K562 (cell line): ENCODE measurements around the gene PAX2. TPM values are rescaled to one million over a fixed set of nuclear protein-coding genes. Genes with fewer than 3 reads are reported as not detected.

Experiments used
- ATAC-seq: fragments of 200-7000 bp; cut with Tn5 transposase; 3 replicates; pipeline ENCODE4 v1.9.1; 2020; ENCODE audit warnings: moderate library complexity
- BruUV-seq: library from RNA; stranded (reverse); fragments of 400-500 nt; replicated peaks from 2 replicates; lab custom pipeline; 2021; lab: Mats Ljungman, UMichigan
- CTCF ChIA-PET: fragments of 300-600 bp; formaldehyde crosslinking; extraction: SDS; loops from one replicate; lab custom pipeline; 2021; ENCODE audit warnings: low intra/inter-chr PET ratio; lab: Yijun Ruan, JAX
- POLR2A ChIA-PET: fragments of 300-600, 350-650 bp; sonication (Branson Sonifier 250); formaldehyde crosslinking; extraction: SDS; loops from one replicate; lab custom pipeline; 2021; ENCODE audit warnings: antibody characterized with exemption, inconsistent platforms; lab: Yijun Ruan, JAX
- DNase-seq, 4 experiments: peaks; one replicate each; pipeline versions ENCODE4 v3.0.0 to v3.0.0-alpha.2; 2011 to 2018; ENCODE audit warnings: low spot score in 3 of 4, mixed read lengths in 3 of 4; ENCODE audit errors: extremely low read depth in 1 of 4
- FAIRE-seq: peaks from 2 replicates; lab custom pipeline; 2011; peaks lifted over from hg19 to GRCh38; lab: Jason Lieb, UNC
- H2AFZ ChIP-seq: 2 replicates; pipeline ENCODE4 v1.6.0; 2011; ENCODE audit warnings: low read depth, low read length, control low read depth, inconsistent platforms
- H3K27ac ChIP-seq: fragments of 200-600 bp; 3 replicates; pipeline ENCODE4 v1.8.0; 2011; ENCODE audit warnings: low read depth, mild to moderate bottlenecking, control low read depth, inconsistent platforms, low read length, moderate library complexity, mixed read lengths; ENCODE audit errors: extremely low read depth
- H3K27me3 ChIP-seq, 2 experiments: fragments of 300-600 bp in 1 of 2; 2 replicates in 1 of 2; 3 replicates in 1 of 2; pipeline versions ENCODE4 v1.6.0 to v1.8.0; 2011; ENCODE audit warnings: inconsistent platforms in 2 of 2, low read length in 2 of 2, mild to moderate bottlenecking in 1 of 2, mixed read lengths in 1 of 2, moderate library complexity in 1 of 2; ENCODE audit not compliant: control insufficient read depth in 2 of 2, insufficient read depth in 2 of 2
- H3K36me3 ChIP-seq: fragments of 300-600 bp; 3 replicates; pipeline ENCODE4 v1.8.0; 2011; ENCODE audit warnings: mild to moderate bottlenecking, low read length, inconsistent platforms; ENCODE audit not compliant: control insufficient read depth, insufficient read depth
- H3K4me1 ChIP-seq, 2 experiments: fragments of 200-600 bp in 1 of 2; replicated peaks in 1 of 2; 2 replicates in 1 of 2; 3 replicates in 1 of 2; pipeline versions ENCODE4 v1.5.1 to v1.8.0; 2011; ENCODE audit warnings: inconsistent platforms in 2 of 2, low read length in 2 of 2, mild to moderate bottlenecking in 1 of 2, mixed read lengths in 1 of 2, moderate library complexity in 1 of 2; ENCODE audit not compliant: control insufficient read depth in 2 of 2, insufficient read depth in 2 of 2
- H3K4me2 ChIP-seq: 2 replicates; pipeline ENCODE4 v1.6.1; 2011; ENCODE audit warnings: low read length, control low read depth, inconsistent platforms, mixed read lengths; ENCODE audit not compliant: insufficient read depth
- H3K4me3 ChIP-seq: fragments of 200-600 bp; sonication (generic), shearing (Covaris generic); 2 replicates; pipeline ENCODE4 v1.5.1; 2016; ENCODE audit warnings: control low read depth, inconsistent platforms
- H3K79me2 ChIP-seq: fragments of 200-600 bp; 3 replicates; pipeline ENCODE4 v1.8.0; 2011; ENCODE audit warnings: low read length, inconsistent platforms; ENCODE audit not compliant: control insufficient read depth, insufficient read depth
- H3K9ac ChIP-seq, 2 experiments: 2 replicates each; pipeline versions ENCODE4 v1.6.0 to v1.6.1; 2011; ENCODE audit warnings: low read depth in 2 of 2, low read length in 2 of 2, control low read depth in 1 of 2, inconsistent platforms in 1 of 2, mild to moderate bottlenecking in 1 of 2, mixed read lengths in 1 of 2; ENCODE audit not compliant: insufficient read depth in 1 of 2
- H3K9me1 ChIP-seq: one replicate; pipeline ENCODE4 v1.6.0; 2011; ENCODE audit warnings: inconsistent platforms, mild to moderate bottlenecking, low read length, moderate library complexity; ENCODE audit not compliant: control insufficient read depth, insufficient read depth
- H3K9me3 ChIP-seq: replicated peaks from 2 replicates; pipeline ENCODE4 v1.5.1; 2011; ENCODE audit warnings: low read depth, low read length, inconsistent platforms; ENCODE audit not compliant: control insufficient read depth, insufficient read depth
- H4K20me1 ChIP-seq: replicated peaks from 2 replicates; pipeline ENCODE4 v1.6.1; 2011; ENCODE audit warnings: low read length, inconsistent platforms, mixed read lengths; ENCODE audit not compliant: control insufficient read depth, insufficient read depth
- BACH1 ChIP-seq: fragments of 200-800 bp; sonication (Bioruptor generic); IDR thresholded peaks from 2 replicates; pipeline ENCODE4 v1.6.1; 2016; ENCODE audit warnings: missing genetic modification characterization, missing compliant biosample characterization
- PPARD ChIP-seq: fragments of 250-450 bp; sonication (Bioruptor Pico); IDR thresholded peaks from 2 replicates; pipeline ENCODE4 v1.8.0; 2022; ENCODE audit warnings: inconsistent platforms, mild to moderate bottlenecking, moderate library complexity
- SAFB ChIP-seq: fragments of 200-400 bp; formaldehyde crosslinking; IDR thresholded peaks from 2 replicates; pipeline ENCODE4 v1.6.1; 2017; ENCODE audit warnings: low read depth, low read length, borderline replicate concordance
- SPI1 ChIP-seq: IDR thresholded peaks from 2 replicates; pipeline ENCODE4 v1.6.1; 2011; ENCODE audit warnings: low read depth, low read length, control low read depth, borderline replicate concordance
- WGBS: fragments of 100-300 bp; shearing (Covaris generic); methylation state at CpG from one replicate; pipeline ENCODE4 v1.1.6; 2016; ENCODE audit warnings: low coverage, mixed read lengths; ENCODE audit not compliant: insufficient coverage; ENCODE audit errors: missing lambda C conversion rate; 5-methylcytosine and 5-hydroxymethylcytosine counted together
- in situ Hi-C: fragments of 300-500 bp; cut with MboI; formaldehyde crosslinking; loops from 4 replicates; pipeline ENCODE4 v1.15.0; 2018; ENCODE audit warnings: inconsistent platforms, mixed read lengths
- intact Hi-C: fragments of 100-400 bp; cut with micrococcal nuclease; formaldehyde crosslinking; loops from 2 replicates; pipeline ENCODE4 v1.14.2; 2022
- polyA plus RNA-seq, 8 experiments: library from polyadenylated mRNA; depleted of rRNA in 4 of 8; stranded (reverse) in 5 of 8; unstranded in 3 of 8; fragments of >200 nt; fragmentation: Nextera tagmentation in 2 of 8; fragmentation: Illumina TruSeq in 1 of 8; extraction: Ambion mirVana in 2 of 8; extraction: Trizol in 1 of 8; gene quantifications; 2 replicates each; pipeline versions ENCODE4 v1.2.1 to v1.2.3, GENCODE V29; 2011 to 2014; ENCODE audit warnings: inconsistent platforms in 1 of 8, missing spikeins in 1 of 8
- total RNA-seq, 7 experiments: library from RNA; depleted of rRNA in 6 of 7; stranded (reverse); fragments of >200 nt in 6 of 7; fragmentation: Illumina TruSeq in 2 of 7; extraction: Trizol in 2 of 7; gene quantifications; 2 replicates each; pipeline versions ENCODE4 v1.2.1 to v1.2.3, GENCODE V29; 2011 to 2021; ENCODE audit warnings: low replicate concordance in 1 of 7
- TF ChIP-seq, protein P1 (sequence below), 3 experiments: IDR thresholded peaks in 2 of 3; conservative IDR thresholded peaks in 1 of 3; 2 replicates each; pipeline ENCODE4 v1.5.1; 2011 to 2012; ENCODE audit warnings: low read length in 3 of 3, mild to moderate bottlenecking in 3 of 3, control low read depth in 2 of 3, improper control_type of control experiment in 1 of 3, inconsistent platforms in 1 of 3, low read depth in 1 of 3, mixed read lengths in 1 of 3, moderate library complexity in 1 of 3; ENCODE audit not compliant: insufficient read depth in 2 of 3
- TF ChIP-seq, protein P2 (sequence below): fragments of 450-650 bp; conservative IDR thresholded peaks from 2 replicates; pipeline ENCODE4 v1.6.1; 2016; ENCODE audit warnings: missing genetic modification characterization, low read depth, mild to moderate bottlenecking, control low read depth, missing compliant biosample characterization
- TF ChIP-seq, protein P3 (sequence below), 2 experiments: IDR thresholded peaks; 2 replicates each; pipeline ENCODE4 v1.6.1; 2012; ENCODE audit warnings: improper control_type of control experiment in 2 of 2, low read depth in 2 of 2, low read length in 2 of 2, borderline replicate concordance in 1 of 2

Gene PAX2
- total and polyA plus RNA-seq, 9 of the 15 experiments (the other 6 are each of a cell fraction or from before 2014, with no cell fraction given): not detected

DNA sequence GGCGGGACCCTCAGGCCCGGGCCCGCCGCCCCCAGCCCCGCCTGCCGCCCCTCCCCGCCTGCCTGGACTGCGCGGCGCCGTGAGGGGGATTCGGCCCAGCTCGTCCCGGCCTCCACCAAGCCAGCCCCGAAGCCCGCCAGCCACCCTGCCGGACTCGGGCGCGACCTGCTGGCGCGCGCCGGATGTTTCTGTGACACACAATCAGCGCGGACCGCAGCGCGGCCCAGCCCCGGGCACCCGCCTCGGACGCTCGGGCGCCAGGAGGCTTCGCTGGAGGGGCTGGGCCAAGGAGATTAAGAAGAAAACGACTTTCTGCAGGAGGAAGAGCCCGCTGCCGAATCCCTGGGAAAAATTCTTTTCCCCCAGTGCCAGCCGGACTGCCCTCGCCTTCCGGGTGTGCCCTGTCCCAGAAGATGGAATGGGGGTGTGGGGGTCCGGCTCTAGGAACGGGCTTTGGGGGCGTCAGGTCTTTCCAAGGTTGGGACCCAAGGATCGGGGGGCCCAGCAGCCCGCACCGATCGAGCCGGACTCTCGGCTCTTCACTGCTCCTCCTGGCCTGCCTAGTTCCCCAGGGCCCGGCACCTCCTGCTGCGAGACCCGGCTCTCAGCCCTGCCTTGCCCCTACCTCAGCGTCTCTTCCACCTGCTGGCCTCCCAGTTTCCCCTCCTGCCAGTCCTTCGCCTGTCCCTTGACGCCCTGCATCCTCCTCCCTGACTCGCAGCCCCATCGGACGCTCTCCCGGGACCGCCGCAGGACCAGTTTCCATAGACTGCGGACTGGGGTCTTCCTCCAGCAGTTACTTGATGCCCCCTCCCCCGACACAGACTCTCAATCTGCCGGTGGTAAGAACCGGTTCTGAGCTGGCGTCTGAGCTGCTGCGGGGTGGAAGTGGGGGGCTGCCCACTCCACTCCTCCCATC is 82.7 kb downstream of the PAX2 start:
- no peaks in the 10 kb centered on the region for H3K9me3 ChIP-seq
- no peak overlapping the region for H3K4me2 ChIP-seq
- no peaks in the 10 kb centered on the region for H3K36me3 ChIP-seq
- H3K9me1 ChIP-seq: no peaks in the 10 kb centered on the region
- H3K79me2 ChIP-seq: no peaks in the 10 kb centered on the region
- H3K27me3 ChIP-seq: peaks cover 0 to 46% of the 10 kb centered on the region in 2 experiments; a peak in 2 of 5 replicates
- intact Hi-C loops: no loop called here
- ChIA-PET POLR2A (no interaction called here), CTCF (interaction anchor here (0.5 to 0.6 kb wide), 2 partner anchors 99 to 393 kb away, joined by 3 read pairs; no protein-coding TSS in a partner anchor)
- no TSS peak for BruUV-seq
- H4K20me1 ChIP-seq: no peaks in the 10 kb centered on the region; the same call in 1 of the 2 replicates
- in situ Hi-C loops: no loop called here
- no peak overlapping the region for H3K4me3 ChIP-seq
- ATAC-seq (peak; percentile 88), FAIRE-seq (no peak)
- H3K27ac ChIP-seq: no peak overlapping the region
- H3K9ac ChIP-seq: peak overlapping the region in 1 of 2 experiments; percentile 26; a peak in 2 of 4 replicates
- H2AFZ ChIP-seq: no peak overlapping the region
- H3K4me1 ChIP-seq: peaks cover 0 to 37% of the 10 kb centered on the region in 2 experiments; a peak in 2 of 5 replicates
- TF ChIP-seq, protein P1, sequence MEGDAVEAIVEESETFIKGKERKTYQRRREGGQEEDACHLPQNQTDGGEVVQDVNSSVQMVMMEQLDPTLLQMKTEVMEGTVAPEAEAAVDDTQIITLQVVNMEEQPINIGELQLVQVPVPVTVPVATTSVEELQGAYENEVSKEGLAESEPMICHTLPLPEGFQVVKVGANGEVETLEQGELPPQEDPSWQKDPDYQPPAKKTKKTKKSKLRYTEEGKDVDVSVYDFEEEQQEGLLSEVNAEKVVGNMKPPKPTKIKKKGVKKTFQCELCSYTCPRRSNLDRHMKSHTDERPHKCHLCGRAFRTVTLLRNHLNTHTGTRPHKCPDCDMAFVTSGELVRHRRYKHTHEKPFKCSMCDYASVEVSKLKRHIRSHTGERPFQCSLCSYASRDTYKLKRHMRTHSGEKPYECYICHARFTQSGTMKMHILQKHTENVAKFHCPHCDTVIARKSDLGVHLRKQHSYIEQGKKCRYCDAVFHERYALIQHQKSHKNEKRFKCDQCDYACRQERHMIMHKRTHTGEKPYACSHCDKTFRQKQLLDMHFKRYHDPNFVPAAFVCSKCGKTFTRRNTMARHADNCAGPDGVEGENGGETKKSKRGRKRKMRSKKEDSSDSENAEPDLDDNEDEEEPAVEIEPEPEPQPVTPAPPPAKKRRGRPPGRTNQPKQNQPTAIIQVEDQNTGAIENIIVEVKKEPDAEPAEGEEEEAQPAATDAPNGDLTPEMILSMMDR (IDR thresholded peaks at IDR 0.05 in 2 of 3, conservative IDR thresholded peaks at IDR 0.05 in 1 of 3; ENCODE audit: insufficient read depth in 2 of 3, low read depth in 1 of 3, low read length in 3 of 3): peak in 2 of 3 experiments; percentile 16 to 27; a peak in 3 of 6 replicates
- TF ChIP-seq, protein P2, sequence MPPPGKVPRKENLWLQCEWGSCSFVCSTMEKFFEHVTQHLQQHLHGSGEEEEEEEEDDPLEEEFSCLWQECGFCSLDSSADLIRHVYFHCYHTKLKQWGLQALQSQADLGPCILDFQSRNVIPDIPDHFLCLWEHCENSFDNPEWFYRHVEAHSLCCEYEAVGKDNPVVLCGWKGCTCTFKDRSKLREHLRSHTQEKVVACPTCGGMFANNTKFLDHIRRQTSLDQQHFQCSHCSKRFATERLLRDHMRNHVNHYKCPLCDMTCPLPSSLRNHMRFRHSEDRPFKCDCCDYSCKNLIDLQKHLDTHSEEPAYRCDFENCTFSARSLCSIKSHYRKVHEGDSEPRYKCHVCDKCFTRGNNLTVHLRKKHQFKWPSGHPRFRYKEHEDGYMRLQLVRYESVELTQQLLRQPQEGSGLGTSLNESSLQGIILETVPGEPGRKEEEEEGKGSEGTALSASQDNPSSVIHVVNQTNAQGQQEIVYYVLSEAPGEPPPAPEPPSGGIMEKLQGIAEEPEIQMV (tag): peak; percentile 54; the same call in 1 of the 2 replicates
- TF ChIP-seq PPARD (CRISPR knock-in tag) (no peak), SPI1 (no peak), SAFB (no peak), BACH1 (tag) (no peak)
- TF ChIP-seq, protein P3, sequence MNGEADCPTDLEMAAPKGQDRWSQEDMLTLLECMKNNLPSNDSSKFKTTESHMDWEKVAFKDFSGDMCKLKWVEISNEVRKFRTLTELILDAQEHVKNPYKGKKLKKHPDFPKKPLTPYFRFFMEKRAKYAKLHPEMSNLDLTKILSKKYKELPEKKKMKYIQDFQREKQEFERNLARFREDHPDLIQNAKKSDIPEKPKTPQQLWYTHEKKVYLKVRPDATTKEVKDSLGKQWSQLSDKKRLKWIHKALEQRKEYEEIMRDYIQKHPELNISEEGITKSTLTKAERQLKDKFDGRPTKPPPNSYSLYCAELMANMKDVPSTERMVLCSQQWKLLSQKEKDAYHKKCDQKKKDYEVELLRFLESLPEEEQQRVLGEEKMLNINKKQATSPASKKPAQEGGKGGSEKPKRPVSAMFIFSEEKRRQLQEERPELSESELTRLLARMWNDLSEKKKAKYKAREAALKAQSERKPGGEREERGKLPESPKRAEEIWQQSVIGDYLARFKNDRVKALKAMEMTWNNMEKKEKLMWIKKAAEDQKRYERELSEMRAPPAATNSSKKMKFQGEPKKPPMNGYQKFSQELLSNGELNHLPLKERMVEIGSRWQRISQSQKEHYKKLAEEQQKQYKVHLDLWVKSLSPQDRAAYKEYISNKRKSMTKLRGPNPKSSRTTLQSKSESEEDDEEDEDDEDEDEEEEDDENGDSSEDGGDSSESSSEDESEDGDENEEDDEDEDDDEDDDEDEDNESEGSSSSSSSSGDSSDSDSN (IDR thresholded peaks at IDR 0.05; ENCODE audit: borderline replicate concordance in 1 of 2, low read depth in 2 of 2, low read length in 2 of 2): peak in 1 of 2 experiments; percentile 68; a peak in 1 of 4 replicates
- TF ChIP-seq, all 486 proteins: peak for 3
- WGBS: 4% methylated on average over 12 of the region's 69 CpGs
- peak; percentile 31 to 54 (median 48) for DNase-seq
